ENCODE results near the gene SEC16B.

Gene SEC16B

DNA sequence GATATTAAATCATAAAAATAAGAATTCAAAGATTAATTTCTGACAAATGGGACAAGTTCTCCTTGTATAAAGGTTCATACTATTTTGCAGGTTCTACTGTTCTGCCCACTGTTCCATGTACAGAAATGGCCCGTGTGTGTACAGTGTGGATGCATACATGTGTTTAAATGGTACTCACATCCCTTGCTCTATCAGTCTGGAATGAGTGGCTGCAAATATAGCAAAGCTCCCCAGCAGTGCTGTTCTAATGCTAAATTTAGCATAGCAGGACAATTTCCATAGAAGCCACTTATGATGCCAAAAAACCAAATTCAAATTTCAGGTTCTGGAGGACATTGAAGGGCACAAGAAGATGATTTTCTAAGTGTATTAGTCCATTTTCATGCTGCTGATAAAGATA is 9.4 kb upstream of the SEC16B start:
- no peak for DNase-seq (ENCODE audit: low read depth in 2 of 2)

DNA sequence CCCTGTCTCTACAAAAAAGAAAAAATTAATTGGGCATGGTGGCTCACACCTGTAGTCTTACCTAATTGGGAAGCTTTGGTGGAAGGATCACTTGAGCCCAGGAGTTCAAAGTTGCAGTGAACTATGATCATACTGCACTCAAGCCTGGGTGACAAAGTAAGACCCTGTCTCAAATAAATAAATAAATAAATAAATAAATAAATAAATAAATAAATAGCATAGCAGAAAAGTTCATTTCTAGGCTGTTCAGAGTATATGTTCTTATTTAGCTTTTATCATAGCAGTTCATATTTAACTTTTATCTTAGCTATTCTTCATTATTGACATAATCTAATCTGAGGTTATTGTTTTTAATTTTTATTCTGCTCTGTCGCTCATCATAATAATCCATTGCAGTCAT is 8.7 kb upstream of the SEC16B start:
- no peak for DNase-seq (ENCODE audit: low read depth in 2 of 2)

DNA sequence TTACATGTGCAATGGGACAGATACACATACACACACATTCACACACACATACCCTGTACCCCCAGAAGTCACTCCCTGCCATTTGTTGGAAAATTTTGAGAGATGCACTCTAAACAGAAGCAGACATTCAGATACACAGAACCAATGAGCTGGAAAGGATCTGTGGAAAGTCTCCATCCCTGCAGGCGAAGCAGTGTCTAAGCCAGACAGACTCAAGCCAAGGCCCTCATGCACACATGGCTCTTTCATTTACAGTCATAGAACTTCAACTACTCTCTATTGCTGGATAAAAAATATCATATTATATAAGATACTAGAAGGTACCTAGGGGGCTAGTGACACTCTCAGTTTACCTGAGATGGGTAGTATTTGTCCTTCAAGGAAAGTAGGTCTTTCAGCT is 7.3 kb upstream of the SEC16B start:
- DNase-seq (ENCODE audit: low read depth in 2 of 2) = no peak

DNA sequence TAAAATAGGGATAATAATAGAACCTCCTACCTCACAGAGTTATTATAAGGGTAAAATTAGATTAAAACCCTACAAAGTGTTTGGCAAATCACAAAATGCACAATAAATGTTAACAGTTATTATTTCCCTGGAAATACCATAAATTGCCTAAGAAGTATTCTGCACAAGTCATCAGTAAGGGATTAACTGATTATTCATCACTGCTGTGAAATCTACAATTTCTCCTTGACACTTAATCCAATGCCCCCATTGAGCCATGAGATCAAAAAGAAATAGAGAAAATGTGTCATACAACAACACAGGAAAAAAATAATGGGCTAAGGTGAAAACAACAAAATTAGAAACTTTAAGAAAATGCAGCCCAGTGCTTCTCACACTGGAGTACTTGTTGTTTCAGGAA is 6.7 kb upstream of the SEC16B start:
- no peak for DNase-seq (ENCODE audit: low read depth in 2 of 2)

DNA sequence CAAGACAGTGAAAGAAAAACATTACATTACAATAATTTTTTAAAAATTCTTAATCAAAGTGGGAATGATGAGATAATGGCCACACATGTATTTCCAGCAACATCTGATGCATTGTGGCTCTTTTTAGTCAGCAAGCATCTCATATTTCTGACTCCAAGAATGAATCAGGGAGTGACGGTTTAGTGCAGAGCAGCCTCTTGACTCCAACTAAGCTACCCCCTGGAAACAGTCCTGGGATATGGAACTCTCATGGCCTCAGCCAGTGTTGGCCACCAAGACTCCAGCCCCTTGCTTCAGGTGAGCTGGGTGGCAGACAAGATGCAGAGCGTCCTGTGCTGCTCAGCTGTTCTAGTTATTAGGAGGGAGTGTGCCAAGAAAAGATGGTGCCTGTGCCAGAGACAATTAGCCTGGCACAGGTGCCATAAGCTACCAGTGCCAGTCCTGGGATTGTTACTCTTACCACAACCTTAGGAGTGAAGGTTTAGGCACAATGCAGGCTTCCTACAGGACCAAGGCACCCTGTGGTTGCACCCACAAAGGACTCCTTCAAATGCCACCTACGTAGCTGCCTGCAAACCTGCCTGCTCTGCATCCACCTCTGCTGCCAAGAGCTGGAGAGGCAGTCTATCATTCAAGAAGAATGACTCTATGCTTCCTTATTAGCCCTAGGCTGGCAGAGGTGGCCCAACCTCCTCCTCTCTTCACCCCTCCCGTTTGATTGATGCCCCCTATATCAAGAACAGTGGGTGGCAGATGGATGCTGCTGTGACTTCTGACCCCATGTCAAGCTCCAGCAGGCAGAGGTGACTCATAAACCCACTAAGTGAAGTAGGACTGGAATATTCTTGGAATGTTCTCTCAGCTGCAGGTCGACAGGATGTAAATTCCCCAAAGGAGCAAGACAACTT is 6.0 kb upstream of the SEC16B start:
- DNase-seq (ENCODE audit: low read depth in 2 of 2) = peak; percentile 46 to 54

DNA sequence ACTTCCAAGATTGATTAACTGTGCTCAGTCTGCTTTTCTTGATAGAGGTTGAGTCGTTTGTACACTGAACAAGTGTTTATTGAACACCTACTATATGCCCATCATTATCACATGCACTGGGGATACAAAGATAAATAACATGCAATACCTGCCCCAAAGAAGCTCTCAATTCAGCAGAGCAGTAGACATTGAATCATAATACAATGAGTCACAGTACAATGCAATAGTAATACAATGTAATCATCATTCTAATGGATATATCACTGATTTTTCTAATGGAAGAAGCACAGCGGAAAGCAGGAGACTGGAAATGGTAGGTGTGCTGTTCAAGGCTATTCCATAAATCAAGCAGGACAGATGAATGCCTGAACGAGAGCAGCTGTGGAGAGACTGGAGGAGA is 3.7 kb upstream of the SEC16B start:
- no peak for DNase-seq (ENCODE audit: low read depth in 2 of 2)

DNA sequence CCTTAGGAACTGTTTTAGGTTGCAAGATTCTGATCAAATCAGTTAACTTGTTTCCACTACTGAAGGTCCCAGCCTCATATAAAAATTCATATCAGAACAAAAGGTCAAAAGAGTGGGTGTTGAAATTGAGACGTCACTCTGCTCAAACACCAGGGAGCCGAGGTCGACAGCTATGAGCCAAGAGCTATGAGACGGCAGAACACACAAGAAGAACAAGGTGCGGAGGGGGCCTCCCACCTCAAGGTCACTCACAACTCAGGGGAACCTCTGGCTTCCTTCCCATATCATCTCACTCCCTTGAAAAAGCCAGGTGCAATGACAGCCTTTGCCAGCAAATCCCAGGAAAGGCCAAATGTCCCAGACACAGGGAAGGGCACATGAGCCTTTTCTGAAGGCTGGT is 749 bp downstream of the SEC16B start:
- no peak for DNase-seq (ENCODE audit: low read depth in 2 of 2)

DNA sequence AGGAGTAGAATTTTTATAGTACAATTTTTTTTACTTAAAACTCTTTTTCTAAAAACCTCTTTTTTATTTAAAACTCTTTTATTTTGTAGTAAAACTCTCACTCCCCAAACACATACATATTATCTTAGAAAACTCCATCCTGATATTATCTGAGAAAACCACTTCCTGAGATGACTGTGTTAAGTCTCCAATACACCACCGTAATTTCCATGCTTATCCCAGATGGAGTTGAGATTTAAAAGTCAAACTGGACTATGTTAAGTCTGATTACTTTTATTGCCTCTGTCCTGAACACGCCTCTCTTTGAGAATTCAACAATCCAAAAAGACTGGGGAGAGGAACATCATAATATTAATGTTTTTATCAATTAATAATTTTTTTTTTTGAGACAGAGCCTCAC is 3.7 kb downstream of the SEC16B start:
- no peak for DNase-seq (ENCODE audit: low read depth in 2 of 2)

DNA sequence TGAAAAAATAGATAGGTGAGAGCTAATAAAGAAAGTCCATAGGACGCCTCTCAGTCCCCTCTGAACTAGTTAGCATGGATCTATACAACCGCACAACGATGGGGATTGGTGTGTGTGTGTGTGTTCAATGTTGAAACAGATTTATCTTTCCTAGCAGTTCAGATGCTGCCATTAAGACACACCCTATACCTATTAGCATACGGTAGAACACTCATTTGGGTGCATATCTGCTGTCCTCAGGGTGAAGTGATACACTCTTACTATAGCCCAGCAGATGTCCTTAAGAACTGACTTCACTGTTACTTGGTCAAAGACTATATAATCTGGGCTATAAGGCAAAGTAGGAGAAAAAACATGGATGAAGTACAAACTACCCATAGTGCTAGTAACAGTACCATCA is 4.6 kb downstream of the SEC16B start:
- DNase-seq (ENCODE audit: low read depth in 2 of 2) = no peak

DNA sequence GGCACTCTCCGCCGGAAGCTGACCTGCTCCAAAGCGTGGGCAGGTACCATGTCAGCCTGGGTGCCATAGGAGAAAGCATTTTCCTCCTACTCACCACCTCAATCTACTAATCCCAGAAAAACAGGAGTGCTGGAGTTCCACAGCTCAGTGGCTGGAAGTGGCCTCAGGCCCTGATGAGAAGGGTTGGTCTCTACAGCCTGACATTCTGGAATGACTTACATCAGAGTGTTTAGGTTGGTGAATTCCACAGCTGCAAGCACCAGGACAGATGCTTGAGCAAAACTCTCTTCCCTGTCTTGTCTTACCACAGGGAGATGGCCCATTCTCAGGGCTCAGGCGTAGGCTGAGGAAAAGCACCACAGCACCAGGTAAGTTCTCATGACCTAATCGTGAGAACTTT is 5.5 kb downstream of the SEC16B start:
- DNase-seq (ENCODE audit: low read depth in 2 of 2) = no peak

DNA sequence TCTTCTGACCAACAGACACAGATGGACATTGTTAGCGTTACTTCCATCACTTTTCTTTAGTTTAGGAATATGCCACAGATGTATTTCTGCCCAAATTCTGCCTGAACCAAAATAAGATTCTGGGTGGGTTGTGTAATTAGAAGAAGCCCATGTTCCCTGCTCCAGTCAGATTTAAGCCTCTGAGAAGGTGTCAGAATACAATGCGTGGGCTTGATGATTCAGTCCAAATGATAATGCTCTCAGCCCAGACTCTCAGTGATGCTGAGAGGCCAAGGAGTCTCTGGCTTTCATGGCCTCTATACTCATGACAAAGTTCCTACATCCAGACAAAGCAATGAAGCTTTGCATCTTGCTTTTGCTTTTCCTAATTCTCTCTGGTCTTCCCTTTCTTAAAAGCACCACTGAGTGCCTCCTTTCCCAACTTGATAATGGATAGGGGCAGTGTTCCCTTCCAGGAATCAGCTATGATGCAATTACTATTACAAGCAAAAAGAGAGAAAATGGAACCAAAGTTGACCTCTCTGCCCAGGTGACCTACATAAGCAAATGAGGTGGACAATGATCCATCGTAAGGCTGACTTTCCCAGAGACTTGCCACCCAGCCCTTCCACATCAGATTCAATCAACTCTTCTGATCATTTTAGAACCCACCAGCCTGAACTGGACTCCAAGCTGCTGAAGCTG is 8.8 kb downstream of the SEC16B start:
- DNase-seq (ENCODE audit: low read depth in 2 of 2) = no peak

DNA sequence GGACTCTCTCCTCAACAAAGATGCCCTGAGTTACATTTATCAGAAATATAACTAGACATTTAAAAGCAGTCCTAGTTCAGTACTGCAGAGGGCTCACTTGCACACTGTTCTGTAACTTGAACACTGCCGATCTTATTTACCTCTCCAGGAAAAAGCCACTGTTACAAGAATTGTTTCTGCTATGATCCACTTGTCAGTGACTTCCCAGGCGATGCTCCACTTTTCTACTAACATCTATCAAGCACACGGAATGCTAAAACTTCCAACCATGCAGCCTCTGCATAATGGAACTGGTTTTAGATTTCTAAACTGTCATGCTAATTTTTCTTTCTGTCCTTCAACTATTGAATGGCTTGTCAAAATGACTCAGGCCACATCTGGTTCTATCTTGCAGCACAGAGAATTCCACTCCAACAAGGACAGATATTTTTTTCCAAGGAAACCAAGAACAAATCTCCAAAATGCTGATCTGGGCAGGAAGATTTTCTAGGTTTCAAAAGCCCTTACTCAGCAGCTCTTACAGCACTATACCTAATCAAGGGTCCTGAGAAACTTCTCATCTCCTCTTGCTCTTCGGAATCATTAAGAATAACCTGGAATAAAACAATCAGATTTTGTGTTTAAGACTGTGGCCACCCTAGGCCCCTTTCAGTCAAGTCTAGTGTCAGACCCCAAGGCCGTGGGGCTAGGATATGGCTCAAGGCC is 9.9 kb downstream of the SEC16B start:
- no peak for DNase-seq (ENCODE audit: low read depth in 2 of 2)

DNA sequence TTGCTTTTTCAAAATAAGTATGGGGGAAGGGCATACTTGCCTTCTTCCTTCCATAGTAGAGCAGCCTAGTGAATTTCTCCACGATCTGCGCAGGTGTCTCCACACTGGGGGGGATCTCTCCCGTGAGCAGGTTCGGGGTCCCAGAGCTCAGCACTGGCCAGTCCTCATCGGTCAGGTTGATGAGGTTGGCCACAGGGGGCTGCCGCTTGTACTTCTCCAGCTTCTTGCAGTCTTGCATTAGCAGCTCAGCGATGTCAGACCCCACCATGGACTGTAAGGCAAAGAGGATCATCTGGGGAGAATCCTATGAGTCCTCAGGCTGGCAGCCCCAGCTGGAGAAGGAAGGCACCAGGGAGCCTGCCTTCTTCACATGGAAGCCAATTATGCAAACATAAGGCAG is 11.8 kb downstream of the SEC16B start:
- DNase-seq (ENCODE audit: low read depth in 2 of 2) = no peak

DNA sequence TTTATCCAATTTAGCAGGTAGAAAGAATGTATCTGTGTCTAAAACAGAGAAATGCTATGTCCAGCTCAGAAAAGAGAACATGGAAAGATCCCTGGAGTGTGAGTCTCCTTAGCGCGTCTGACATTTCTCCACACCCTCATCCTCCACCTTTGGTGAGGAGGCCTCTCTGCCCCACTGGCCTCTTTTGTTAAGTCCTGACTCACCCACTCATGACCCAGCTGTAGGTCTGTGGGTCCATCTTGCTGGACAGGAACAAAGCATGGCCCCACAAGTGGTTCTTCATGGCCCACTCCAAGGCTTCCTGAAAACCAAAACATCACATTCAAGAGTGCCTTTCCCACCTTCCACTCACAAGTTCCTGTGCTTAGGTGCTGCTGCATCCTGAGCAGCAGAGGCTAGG is 15.8 kb downstream of the SEC16B start:
- no peak for DNase-seq (ENCODE audit: low read depth in 2 of 2)

DNA sequence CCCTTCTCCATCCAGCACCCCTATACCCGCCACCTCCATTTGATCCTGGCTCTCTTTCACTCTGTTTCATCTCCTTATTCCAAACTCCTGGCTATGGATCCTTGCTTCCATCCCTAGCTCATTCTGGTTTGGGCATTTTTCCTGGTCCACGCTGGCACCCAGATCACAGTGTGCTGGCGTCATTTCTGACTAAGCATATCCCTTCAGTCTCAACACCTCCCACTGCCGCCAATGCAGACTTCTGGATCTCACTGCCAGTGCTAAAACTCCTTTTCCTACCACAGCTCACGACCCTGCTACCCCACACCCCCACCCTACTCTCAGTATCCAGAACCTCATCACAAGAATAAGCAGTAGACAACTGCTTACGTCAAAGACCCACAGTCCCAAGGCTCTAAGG is 16.3 kb downstream of the SEC16B start:
- no peak for DNase-seq (ENCODE audit: low read depth in 2 of 2)

DNA sequence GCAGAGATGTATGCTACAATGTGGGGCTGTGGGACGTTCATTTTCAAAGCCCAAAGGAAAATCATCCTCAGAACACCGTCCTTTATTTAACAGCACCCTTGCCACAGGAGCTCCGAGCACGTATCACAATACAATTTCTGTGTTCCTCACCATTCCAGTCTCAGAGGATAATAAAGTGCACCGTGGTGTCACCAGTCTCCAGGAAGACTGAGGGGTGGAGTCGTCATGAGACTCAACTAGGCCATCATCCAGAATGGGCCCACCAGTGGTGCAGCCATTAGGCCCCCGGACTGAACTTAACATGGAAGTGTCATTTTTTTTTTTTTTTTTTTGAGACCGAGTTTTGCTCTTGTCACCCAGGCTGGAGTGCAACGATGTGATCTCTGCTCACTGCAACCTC is 17.2 kb downstream of the SEC16B start:
- DNase-seq (ENCODE audit: low read depth in 2 of 2) = no peak

DNA sequence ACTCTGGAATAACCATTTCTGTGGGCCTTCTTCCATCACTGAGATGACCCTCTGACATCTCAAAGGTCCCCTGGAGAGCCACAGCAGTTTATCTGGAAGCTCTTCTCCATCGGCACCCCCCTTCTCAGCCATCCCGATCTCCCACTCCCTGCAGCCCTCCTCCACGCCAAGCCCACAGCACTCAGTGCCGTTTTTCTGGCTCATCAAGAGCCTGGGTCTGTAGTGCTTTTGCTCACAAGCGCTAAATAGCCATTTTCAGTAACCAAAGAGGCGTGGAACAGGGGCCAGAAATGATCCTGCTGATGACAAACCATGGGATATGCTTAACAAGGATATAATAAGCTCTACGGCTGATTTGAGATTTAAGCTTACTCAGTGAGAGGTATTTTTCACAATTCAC is 17.6 kb downstream of the SEC16B start:
- no peak for DNase-seq (ENCODE audit: low read depth in 2 of 2)

DNA sequence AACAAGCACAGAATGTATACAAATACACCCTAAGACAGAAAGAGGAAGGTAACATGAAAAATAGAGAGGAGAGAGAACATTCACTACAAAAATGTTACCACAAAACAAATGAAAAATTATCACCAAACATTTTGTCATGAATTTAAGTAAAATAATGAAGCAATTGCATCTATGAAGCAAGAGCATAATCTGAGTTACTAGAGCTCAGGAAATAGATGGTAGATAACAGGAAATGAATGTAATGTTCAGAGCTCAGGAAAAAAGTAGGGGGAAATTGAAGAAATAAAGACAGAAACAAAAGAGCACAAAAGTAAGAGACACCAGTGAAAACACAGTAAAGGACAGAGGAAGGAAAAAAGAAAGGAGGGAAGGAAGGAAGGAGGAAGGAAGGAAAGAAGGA is 19.4 kb downstream of the SEC16B start:
- no peak for DNase-seq (ENCODE audit: low read depth in 2 of 2)

DNA sequence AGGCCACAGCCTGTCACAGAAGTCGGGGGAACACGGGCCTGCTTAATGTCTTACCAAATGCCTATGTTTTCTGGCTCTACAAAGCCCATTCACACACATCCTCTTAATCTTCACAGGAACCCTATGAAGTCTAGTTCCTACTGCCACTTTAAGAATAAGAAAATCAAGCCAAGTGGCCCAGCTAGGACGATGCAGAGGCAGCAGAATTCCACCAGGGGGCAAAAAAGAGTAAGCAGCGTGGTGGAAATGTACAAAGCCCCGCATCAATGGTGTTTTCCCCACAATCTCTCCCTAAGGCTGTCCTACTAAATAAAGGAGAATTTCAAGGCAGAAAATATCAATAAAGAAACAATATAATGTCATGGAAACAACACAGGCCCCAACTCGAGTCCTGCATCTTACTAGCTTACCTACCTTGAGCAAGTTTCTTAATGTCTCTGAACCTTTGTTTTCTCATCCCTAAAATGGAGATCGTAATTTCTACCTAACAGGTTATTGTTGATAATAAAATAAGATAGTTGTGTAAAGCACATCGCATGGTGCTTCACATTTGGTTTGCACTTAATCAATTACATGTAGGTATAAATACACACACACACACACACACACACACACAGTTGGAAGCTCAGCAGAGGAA is 21.4 kb downstream of the SEC16B start:
- peak; percentile 46 to 51 for DNase-seq (ENCODE audit: low read depth in 2 of 2)

DNA sequence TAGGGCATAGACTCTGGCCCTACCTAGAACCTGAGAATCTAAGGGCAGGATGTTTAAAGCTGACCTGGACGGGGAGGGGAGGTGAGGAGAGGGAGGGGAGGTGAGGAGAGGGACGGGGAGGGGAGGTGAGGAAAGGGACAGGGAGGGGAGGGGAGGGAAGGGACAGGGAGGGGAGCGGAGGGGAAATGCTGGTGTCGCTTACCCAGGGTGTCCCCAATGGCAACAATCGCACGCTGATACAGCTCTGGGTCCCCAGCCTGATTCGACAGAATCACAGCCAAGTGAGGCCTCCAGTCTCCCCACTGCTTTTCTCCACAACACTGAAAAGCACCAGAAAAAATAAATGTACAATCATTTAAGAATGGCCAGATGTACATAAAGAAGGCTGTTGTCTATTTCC is 22.2 kb downstream of the SEC16B start:
- no peak for DNase-seq (ENCODE audit: low read depth in 2 of 2)

DNA sequence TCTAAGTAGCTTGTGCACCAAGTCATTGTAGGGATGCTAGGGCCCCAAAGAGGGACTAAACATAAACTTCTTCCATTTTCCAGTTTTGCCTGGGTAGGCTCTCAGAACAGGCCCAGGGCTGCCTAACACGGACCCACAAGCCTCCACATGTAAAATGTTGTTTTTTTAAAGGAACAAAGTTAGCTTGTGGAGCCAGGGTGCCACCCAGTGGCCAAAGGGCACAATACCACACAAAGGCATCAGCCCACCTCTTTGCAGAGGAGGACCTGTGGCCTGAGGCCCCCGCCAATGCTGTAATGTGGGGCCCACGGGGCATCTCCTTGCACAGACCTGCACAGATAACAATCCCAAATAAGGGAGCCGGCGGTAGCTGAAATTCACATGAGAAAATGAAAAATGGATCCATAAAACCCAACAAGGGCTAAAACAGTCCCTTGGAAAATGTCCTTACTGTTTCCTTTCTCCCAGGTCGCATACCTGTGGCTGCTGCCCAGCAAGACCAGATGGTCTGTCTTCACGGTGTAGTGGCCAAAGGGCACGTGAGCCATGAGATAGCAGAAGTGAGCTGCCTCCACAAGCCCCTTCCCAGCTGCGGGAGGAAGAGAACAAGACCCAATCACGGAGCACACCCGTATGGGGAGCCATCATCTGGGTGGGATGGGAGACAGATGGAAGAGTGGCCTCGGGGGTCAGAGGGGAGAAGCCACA is 23.8 kb downstream of the SEC16B start:
- peak; percentile 39 to 41 for DNase-seq (ENCODE audit: low read depth in 2 of 2)

Data from fibroblast of skin of left quadriceps (primary cell).